ENCODE measurements around the gene SNAI3. TPM values are rescaled to one million over a fixed set of nuclear protein-coding genes. Genes with fewer than 3 reads are reported as not detected.

Gene SNAI3
- total and polyA plus RNA-seq, 2 of the 4 experiments (the other 2 are of a cell fraction) = 0.21 TPM; not detected in 1

DNA sequence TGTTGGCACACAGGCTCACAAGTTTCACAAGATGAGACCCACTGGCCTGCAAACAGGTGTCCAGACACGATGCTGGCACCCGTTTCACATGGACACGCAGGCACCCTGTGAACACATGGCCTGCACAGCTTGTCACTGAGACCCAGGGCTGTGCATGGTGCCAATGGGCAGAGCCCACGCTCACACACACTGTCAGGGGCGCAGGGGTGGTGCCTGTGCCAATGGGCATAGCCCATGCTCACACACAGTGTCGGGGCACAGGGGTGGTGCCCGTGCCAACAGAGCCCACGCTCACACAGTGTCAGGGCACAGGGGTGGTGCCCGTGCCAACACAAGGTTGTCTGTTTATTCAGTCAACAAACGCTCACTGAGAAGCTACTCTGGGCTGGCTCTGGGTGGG lies 49.3 kb upstream of the SNAI3 start:
- Histone ChIP-seq H2AFZ (replicated peaks; ENCODE audit: low read length, poor library complexity) (peak overlapping the region; percentile 21), H4K5ac (ENCODE audit: low read depth, low read length) (no peak overlapping the region), H3K36me3 (ENCODE audit: control insufficient read depth, insufficient read depth, low read length) (peaks cover 71% of the 10 kb centered on the region), H3K4me1 (ENCODE audit: control insufficient read depth, insufficient read depth, low read length) (no peaks in the 10 kb centered on the region), H3K23ac (ENCODE audit: low read depth, low read length) (no peak overlapping the region), H3K4ac (ENCODE audit: low read depth, low read length) (no peak overlapping the region), H3K56ac (ENCODE audit: extremely low read depth, insufficient read depth, low read length) (no peak overlapping the region), H4K91ac (ENCODE audit: insufficient read depth, low read depth, low read length) (no peak overlapping the region), H2AK9ac (replicated peaks; ENCODE audit: low read depth, low read length, poor library complexity) (peak overlapping the region; percentile 55), H3K14ac (replicated peaks; ENCODE audit: low read depth, low read length) (no peak overlapping the region), H3K79me1 (ENCODE audit: low read depth in 1 of 2, low read length in 2 of 2) (peaks cover 3 to 54% of the 10 kb centered on the region in 2 experiments; a peak in 3 of 4 replicates), H3K4me3 (ENCODE audit: insufficient read depth, low read depth, low read length) (no peak overlapping the region), H2BK15ac (ENCODE audit: low read depth, low read length) (no peak overlapping the region), H3K27me3 (ENCODE audit: control insufficient read depth, insufficient read depth, low read length) (no peaks in the 10 kb centered on the region), H2AK5ac (ENCODE audit: low read depth, low read length) (no peak overlapping the region), H2BK20ac (ENCODE audit: low read depth, low read length) (no peak overlapping the region), H3K4me2 (ENCODE audit: low read depth, low read length) (no peak overlapping the region), H2BK5ac (ENCODE audit: low read depth, low read length, poor library complexity, severe bottlenecking) (no peak overlapping the region), H3K27ac (ENCODE audit: insufficient read depth, low read length) (no peak overlapping the region), H3K9ac (ENCODE audit: low read depth, low read length) (no peak overlapping the region), H3K9me1 (ENCODE audit: insufficient read depth, low read length) (no peaks in the 10 kb centered on the region; the same call in 1 of the 2 replicates), H2BK120ac (ENCODE audit: low read depth, low read length) (no peak overlapping the region), H3K9me3 (ENCODE audit: control insufficient read depth, insufficient read depth, low read length) (no peaks in the 10 kb centered on the region), H4K8ac (ENCODE audit: low read depth in 2 of 2, low read length in 2 of 2) (no peak overlapping the region), H4K20me1 (ENCODE audit: insufficient read depth, low read length) (peaks cover 58% of the 10 kb centered on the region), H3K18ac (ENCODE audit: low read depth, low read length) (no peak overlapping the region)
- CTCF ChIA-PET = no interaction called here
- TF ChIP-seq RFX5 (IDR thresholded peaks at IDR 0.05; ENCODE audit: low read depth, low read length) (no peak), NFE2L2 (IDR thresholded peaks at IDR 0.05; ENCODE audit: low read depth, low read length) (no peak), RAD21 (IDR thresholded peaks at IDR 0.05; ENCODE audit: low read length) (no peak), MXI1 (IDR thresholded peaks at IDR 0.05; ENCODE audit: borderline replicate concordance, low read depth, low read length) (no peak), CHD1 (IDR thresholded peaks at IDR 0.05; ENCODE audit: low read depth, low read length) (no peak), BHLHE40 (IDR thresholded peaks at IDR 0.05; ENCODE audit: low read depth, low read length) (no peak), MAZ (IDR thresholded peaks at IDR 0.05; ENCODE audit: borderline replicate concordance, low read depth, low read length) (no peak), CEBPB (IDR thresholded peaks at IDR 0.05; ENCODE audit: low read depth, low read length) (no peak), FOS (IDR thresholded peaks at IDR 0.05; ENCODE audit: low read depth, low read length) (no peak), SMC3 (IDR thresholded peaks at IDR 0.05; ENCODE audit: low read depth, low read length) (no peak), RCOR1 (IDR thresholded peaks at IDR 0.05; ENCODE audit: insufficient replicate concordance, low read length) (no peak), POLR2A (IDR thresholded peaks at IDR 0.05; ENCODE audit: low read depth, low read length) (no peak), MAFK (IDR thresholded peaks at IDR 0.05; ENCODE audit: low read depth, low read length) (no peak)
- TF ChIP-seq, protein P1, sequence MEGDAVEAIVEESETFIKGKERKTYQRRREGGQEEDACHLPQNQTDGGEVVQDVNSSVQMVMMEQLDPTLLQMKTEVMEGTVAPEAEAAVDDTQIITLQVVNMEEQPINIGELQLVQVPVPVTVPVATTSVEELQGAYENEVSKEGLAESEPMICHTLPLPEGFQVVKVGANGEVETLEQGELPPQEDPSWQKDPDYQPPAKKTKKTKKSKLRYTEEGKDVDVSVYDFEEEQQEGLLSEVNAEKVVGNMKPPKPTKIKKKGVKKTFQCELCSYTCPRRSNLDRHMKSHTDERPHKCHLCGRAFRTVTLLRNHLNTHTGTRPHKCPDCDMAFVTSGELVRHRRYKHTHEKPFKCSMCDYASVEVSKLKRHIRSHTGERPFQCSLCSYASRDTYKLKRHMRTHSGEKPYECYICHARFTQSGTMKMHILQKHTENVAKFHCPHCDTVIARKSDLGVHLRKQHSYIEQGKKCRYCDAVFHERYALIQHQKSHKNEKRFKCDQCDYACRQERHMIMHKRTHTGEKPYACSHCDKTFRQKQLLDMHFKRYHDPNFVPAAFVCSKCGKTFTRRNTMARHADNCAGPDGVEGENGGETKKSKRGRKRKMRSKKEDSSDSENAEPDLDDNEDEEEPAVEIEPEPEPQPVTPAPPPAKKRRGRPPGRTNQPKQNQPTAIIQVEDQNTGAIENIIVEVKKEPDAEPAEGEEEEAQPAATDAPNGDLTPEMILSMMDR (conservative IDR thresholded peaks at IDR 0.05; ENCODE audit: low read depth, low read length) = no peak
- TF ChIP-seq, protein P2, sequence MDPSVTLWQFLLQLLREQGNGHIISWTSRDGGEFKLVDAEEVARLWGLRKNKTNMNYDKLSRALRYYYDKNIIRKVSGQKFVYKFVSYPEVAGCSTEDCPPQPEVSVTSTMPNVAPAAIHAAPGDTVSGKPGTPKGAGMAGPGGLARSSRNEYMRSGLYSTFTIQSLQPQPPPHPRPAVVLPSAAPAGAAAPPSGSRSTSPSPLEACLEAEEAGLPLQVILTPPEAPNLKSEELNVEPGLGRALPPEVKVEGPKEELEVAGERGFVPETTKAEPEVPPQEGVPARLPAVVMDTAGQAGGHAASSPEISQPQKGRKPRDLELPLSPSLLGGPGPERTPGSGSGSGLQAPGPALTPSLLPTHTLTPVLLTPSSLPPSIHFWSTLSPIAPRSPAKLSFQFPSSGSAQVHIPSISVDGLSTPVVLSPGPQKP (IDR thresholded peaks at IDR 0.05; ENCODE audit: borderline replicate concordance, low read depth, low read length) = no peak
- TF ChIP-seq, protein P3, sequence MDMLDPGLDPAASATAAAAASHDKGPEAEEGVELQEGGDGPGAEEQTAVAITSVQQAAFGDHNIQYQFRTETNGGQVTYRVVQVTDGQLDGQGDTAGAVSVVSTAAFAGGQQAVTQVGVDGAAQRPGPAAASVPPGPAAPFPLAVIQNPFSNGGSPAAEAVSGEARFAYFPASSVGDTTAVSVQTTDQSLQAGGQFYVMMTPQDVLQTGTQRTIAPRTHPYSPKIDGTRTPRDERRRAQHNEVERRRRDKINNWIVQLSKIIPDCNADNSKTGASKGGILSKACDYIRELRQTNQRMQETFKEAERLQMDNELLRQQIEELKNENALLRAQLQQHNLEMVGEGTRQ (IDR thresholded peaks at IDR 0.05; ENCODE audit: low read depth, low read length) = no peak
- dilution Hi-C loops (cut with HindIII; ENCODE audit: low sequenced_read_pairs, unreplicated experiment) = no loop called here
- in situ Hi-C loops (cut with MboI; ENCODE audit: low sequenced_read_pairs) = no loop called here
- POLR2A ChIA-PET (ENCODE audit: unreplicated experiment) = no interaction called here
- no TSS peak for BruUV-seq (replicated peaks)
- ATAC-seq (ENCODE audit: low read depth) (no peak), DNase-seq (no peak)
- 93% methylated on average over 9 of the region's 10 CpGs; no CpG with 5 or more reads in 1 of the 2 experiments for WGBS, 2 experiments (ENCODE audit: extremely low coverage in 2 of 2, insufficient read length in 1 of 2)
- intact Hi-C loops (cut with micrococcal nuclease) = no loop called here

Data from IMR-90 (cell line).